K562 (cell line): ENCODE data around the gene ERBB4. TPM values are rescaled to one million over a fixed set of nuclear protein-coding genes. Genes with fewer than 3 reads are reported as not detected.

Experiments
- ATAC-seq: fragments of 200-7000 bp; cut with Tn5 transposase; 3 replicates; pipeline ENCODE4 v1.9.1; 2020; ENCODE audit warnings: moderate library complexity
- BruUV-seq: library from RNA; stranded (reverse); fragments of 400-500 nt; replicated peaks from 2 replicates; lab custom pipeline; 2021; lab: Mats Ljungman, UMichigan
- CTCF ChIA-PET: fragments of 300-600 bp; formaldehyde crosslinking; extraction: SDS; loops from one replicate; lab custom pipeline; 2021; ENCODE audit warnings: low intra/inter-chr PET ratio; lab: Yijun Ruan, JAX
- POLR2A ChIA-PET: fragments of 300-600, 350-650 bp; sonication (Branson Sonifier 250); formaldehyde crosslinking; extraction: SDS; loops from one replicate; lab custom pipeline; 2021; ENCODE audit warnings: antibody characterized with exemption, inconsistent platforms; lab: Yijun Ruan, JAX
- DNase-seq, 4 experiments: peaks; one replicate each; pipeline versions ENCODE4 v3.0.0 to v3.0.0-alpha.2; 2011 to 2018; ENCODE audit warnings: low spot score in 3 of 4, mixed read lengths in 3 of 4; ENCODE audit errors: extremely low read depth in 1 of 4
- FAIRE-seq: peaks from 2 replicates; lab custom pipeline; 2011; peaks lifted over from hg19 to GRCh38; lab: Jason Lieb, UNC
- H2AFZ ChIP-seq: 2 replicates; pipeline ENCODE4 v1.6.0; 2011; ENCODE audit warnings: low read depth, low read length, control low read depth, inconsistent platforms
- H3K27ac ChIP-seq: fragments of 200-600 bp; 3 replicates; pipeline ENCODE4 v1.8.0; 2011; ENCODE audit warnings: low read depth, mild to moderate bottlenecking, control low read depth, inconsistent platforms, low read length, moderate library complexity, mixed read lengths; ENCODE audit errors: extremely low read depth
- H3K27me3 ChIP-seq, 2 experiments: fragments of 300-600 bp in 1 of 2; 2 replicates in 1 of 2; 3 replicates in 1 of 2; pipeline versions ENCODE4 v1.6.0 to v1.8.0; 2011; ENCODE audit warnings: inconsistent platforms in 2 of 2, low read length in 2 of 2, mild to moderate bottlenecking in 1 of 2, mixed read lengths in 1 of 2, moderate library complexity in 1 of 2; ENCODE audit not compliant: control insufficient read depth in 2 of 2, insufficient read depth in 2 of 2
- H3K36me3 ChIP-seq: fragments of 300-600 bp; 3 replicates; pipeline ENCODE4 v1.8.0; 2011; ENCODE audit warnings: mild to moderate bottlenecking, low read length, inconsistent platforms; ENCODE audit not compliant: control insufficient read depth, insufficient read depth
- H3K4me1 ChIP-seq, 2 experiments: fragments of 200-600 bp in 1 of 2; replicated peaks in 1 of 2; 2 replicates in 1 of 2; 3 replicates in 1 of 2; pipeline versions ENCODE4 v1.5.1 to v1.8.0; 2011; ENCODE audit warnings: inconsistent platforms in 2 of 2, low read length in 2 of 2, mild to moderate bottlenecking in 1 of 2, mixed read lengths in 1 of 2, moderate library complexity in 1 of 2; ENCODE audit not compliant: control insufficient read depth in 2 of 2, insufficient read depth in 2 of 2
- H3K4me2 ChIP-seq: 2 replicates; pipeline ENCODE4 v1.6.1; 2011; ENCODE audit warnings: low read length, control low read depth, inconsistent platforms, mixed read lengths; ENCODE audit not compliant: insufficient read depth
- H3K4me3 ChIP-seq: fragments of 200-600 bp; sonication (generic), shearing (Covaris generic); 2 replicates; pipeline ENCODE4 v1.5.1; 2016; ENCODE audit warnings: control low read depth, inconsistent platforms
- H3K79me2 ChIP-seq: fragments of 200-600 bp; 3 replicates; pipeline ENCODE4 v1.8.0; 2011; ENCODE audit warnings: low read length, inconsistent platforms; ENCODE audit not compliant: control insufficient read depth, insufficient read depth
- H3K9ac ChIP-seq, 2 experiments: 2 replicates each; pipeline versions ENCODE4 v1.6.0 to v1.6.1; 2011; ENCODE audit warnings: low read depth in 2 of 2, low read length in 2 of 2, control low read depth in 1 of 2, inconsistent platforms in 1 of 2, mild to moderate bottlenecking in 1 of 2, mixed read lengths in 1 of 2; ENCODE audit not compliant: insufficient read depth in 1 of 2
- H3K9me1 ChIP-seq: one replicate; pipeline ENCODE4 v1.6.0; 2011; ENCODE audit warnings: inconsistent platforms, mild to moderate bottlenecking, low read length, moderate library complexity; ENCODE audit not compliant: control insufficient read depth, insufficient read depth
- H3K9me3 ChIP-seq: replicated peaks from 2 replicates; pipeline ENCODE4 v1.5.1; 2011; ENCODE audit warnings: low read depth, low read length, inconsistent platforms; ENCODE audit not compliant: control insufficient read depth, insufficient read depth
- H4K20me1 ChIP-seq: replicated peaks from 2 replicates; pipeline ENCODE4 v1.6.1; 2011; ENCODE audit warnings: low read length, inconsistent platforms, mixed read lengths; ENCODE audit not compliant: control insufficient read depth, insufficient read depth
- GATA2 ChIP-seq: sonication (generic); formaldehyde crosslinking; IDR thresholded peaks from 2 replicates; pipeline ENCODE4 v1.4.0; 2020; ENCODE audit warnings: mild to moderate bottlenecking, missing genetic modification reagents
- HNRNPK ChIP-seq: fragments of 200-400 bp; formaldehyde crosslinking; IDR thresholded peaks from one replicate; pipeline ENCODE4 v1.6.1; 2018; ENCODE audit warnings: mild to moderate bottlenecking, low read depth, low read length; ENCODE audit not compliant: poor library complexity, severe bottlenecking
- KAT2B ChIP-seq: IDR thresholded peaks from one replicate; pipeline ENCODE4 v1.6.1; 2012; ENCODE audit warnings: low read depth, mild to moderate bottlenecking, control low read depth, inconsistent platforms, low read length, moderate library complexity
- NFRKB ChIP-seq: fragments of 450-650 bp; IDR thresholded peaks from 2 replicates; pipeline ENCODE4 v1.6.1; 2016; ENCODE audit warnings: low read depth
- SMARCE1 ChIP-seq: fragments of 450-650 bp; IDR thresholded peaks from 2 replicates; pipeline ENCODE4 v1.7.1; 2016; ENCODE audit warnings: mild to moderate bottlenecking
- ZNF143 ChIP-seq: sonication (generic); formaldehyde crosslinking; IDR thresholded peaks from 2 replicates; pipeline ENCODE4 v1.9.0; 2022; ENCODE audit warnings: mild to moderate bottlenecking, missing genetic modification reagents
- ZNF766 ChIP-seq: fragments of 200-800 bp; sonication (Bioruptor generic); conservative IDR thresholded peaks from 2 replicates; pipeline ENCODE4 v1.6.1; 2016; ENCODE audit warnings: missing genetic modification characterization, missing compliant biosample characterization
- WGBS: fragments of 100-300 bp; shearing (Covaris generic); methylation state at CpG from one replicate; pipeline ENCODE4 v1.1.6; 2016; ENCODE audit warnings: low coverage, mixed read lengths; ENCODE audit not compliant: insufficient coverage; ENCODE audit errors: missing lambda C conversion rate; 5-methylcytosine and 5-hydroxymethylcytosine counted together
- in situ Hi-C: fragments of 300-500 bp; cut with MboI; formaldehyde crosslinking; loops from 4 replicates; pipeline ENCODE4 v1.15.0; 2018; ENCODE audit warnings: inconsistent platforms, mixed read lengths
- intact Hi-C: fragments of 100-400 bp; cut with micrococcal nuclease; formaldehyde crosslinking; loops from 2 replicates; pipeline ENCODE4 v1.14.2; 2022
- polyA plus RNA-seq, 8 experiments: library from polyadenylated mRNA; depleted of rRNA in 4 of 8; stranded (reverse) in 5 of 8; unstranded in 3 of 8; fragments of >200 nt; fragmentation: Nextera tagmentation in 2 of 8; fragmentation: Illumina TruSeq in 1 of 8; extraction: Ambion mirVana in 2 of 8; extraction: Trizol in 1 of 8; gene quantifications; 2 replicates each; pipeline versions ENCODE4 v1.2.1 to v1.2.3, GENCODE V29; 2011 to 2014; ENCODE audit warnings: inconsistent platforms in 1 of 8, missing spikeins in 1 of 8
- total RNA-seq, 7 experiments: library from RNA; depleted of rRNA in 6 of 7; stranded (reverse); fragments of >200 nt in 6 of 7; fragmentation: Illumina TruSeq in 2 of 7; extraction: Trizol in 2 of 7; gene quantifications; 2 replicates each; pipeline versions ENCODE4 v1.2.1 to v1.2.3, GENCODE V29; 2011 to 2021; ENCODE audit warnings: low replicate concordance in 1 of 7
- TF ChIP-seq, protein P1 (sequence below): fragments of 200-800 bp; sonication (Bioruptor generic); IDR thresholded peaks from 2 replicates; pipeline ENCODE4 v1.6.1; 2016; ENCODE audit warnings: missing genetic modification characterization, missing compliant biosample characterization
- TF ChIP-seq, protein P2 (sequence below): IDR thresholded peaks from 3 replicates; pipeline ENCODE4 v1.6.1; 2011; ENCODE audit warnings: borderline replicate concordance, mild to moderate bottlenecking; ENCODE audit not compliant: insufficient read length, insufficient read depth

The ERBB4 gene
- total and polyA plus RNA-seq, 9 of the 15 experiments (the other 6 are each of a cell fraction or from before 2014, with no cell fraction given), result not detected

DNA sequence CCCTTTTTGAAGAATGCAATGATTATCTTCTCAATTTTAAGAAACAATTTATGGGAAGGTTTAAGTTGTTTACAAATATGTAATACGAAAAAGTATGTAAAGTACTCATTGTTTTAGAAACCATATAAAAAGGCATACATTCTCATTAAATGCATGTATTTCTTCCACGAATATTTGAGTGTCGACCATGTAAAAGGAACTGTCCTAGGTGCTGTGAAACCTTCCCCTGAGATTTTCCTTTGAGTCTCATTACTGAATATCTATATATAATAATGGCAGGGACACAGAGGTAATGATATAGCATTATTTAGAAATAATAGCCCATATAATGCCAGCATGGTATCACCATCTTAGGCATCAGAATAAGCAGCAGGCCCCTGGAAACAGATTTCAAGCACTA, 239.3 kb downstream of the ERBB4 start:
- no peaks in the 10 kb centered on the region for H3K79me2 ChIP-seq
- no TSS peak for BruUV-seq
- CTCF ChIA-PET, result no interaction called here
- H3K4me1 ChIP-seq, result no peaks in the 10 kb centered on the region
- no peak overlapping the region for H2AFZ ChIP-seq
- no peak for FAIRE-seq
- intact Hi-C loops, result no loop called here
- ATAC-seq, result no peak
- H3K9me1 ChIP-seq, result no peaks in the 10 kb centered on the region
- no peak overlapping the region for H3K9ac ChIP-seq
- WGBS, result 0% methylated on average over 3 of the region's 3 CpGs
- no peaks in the 10 kb centered on the region for H3K36me3 ChIP-seq
- POLR2A ChIA-PET, result no interaction called here
- no peak for TF ChIP-seq HNRNPK
- TF ChIP-seq NFRKB, result no peak
- TF ChIP-seq GATA2 (CRISPR knock-in tag), result no peak
- TF ChIP-seq, protein P1, sequence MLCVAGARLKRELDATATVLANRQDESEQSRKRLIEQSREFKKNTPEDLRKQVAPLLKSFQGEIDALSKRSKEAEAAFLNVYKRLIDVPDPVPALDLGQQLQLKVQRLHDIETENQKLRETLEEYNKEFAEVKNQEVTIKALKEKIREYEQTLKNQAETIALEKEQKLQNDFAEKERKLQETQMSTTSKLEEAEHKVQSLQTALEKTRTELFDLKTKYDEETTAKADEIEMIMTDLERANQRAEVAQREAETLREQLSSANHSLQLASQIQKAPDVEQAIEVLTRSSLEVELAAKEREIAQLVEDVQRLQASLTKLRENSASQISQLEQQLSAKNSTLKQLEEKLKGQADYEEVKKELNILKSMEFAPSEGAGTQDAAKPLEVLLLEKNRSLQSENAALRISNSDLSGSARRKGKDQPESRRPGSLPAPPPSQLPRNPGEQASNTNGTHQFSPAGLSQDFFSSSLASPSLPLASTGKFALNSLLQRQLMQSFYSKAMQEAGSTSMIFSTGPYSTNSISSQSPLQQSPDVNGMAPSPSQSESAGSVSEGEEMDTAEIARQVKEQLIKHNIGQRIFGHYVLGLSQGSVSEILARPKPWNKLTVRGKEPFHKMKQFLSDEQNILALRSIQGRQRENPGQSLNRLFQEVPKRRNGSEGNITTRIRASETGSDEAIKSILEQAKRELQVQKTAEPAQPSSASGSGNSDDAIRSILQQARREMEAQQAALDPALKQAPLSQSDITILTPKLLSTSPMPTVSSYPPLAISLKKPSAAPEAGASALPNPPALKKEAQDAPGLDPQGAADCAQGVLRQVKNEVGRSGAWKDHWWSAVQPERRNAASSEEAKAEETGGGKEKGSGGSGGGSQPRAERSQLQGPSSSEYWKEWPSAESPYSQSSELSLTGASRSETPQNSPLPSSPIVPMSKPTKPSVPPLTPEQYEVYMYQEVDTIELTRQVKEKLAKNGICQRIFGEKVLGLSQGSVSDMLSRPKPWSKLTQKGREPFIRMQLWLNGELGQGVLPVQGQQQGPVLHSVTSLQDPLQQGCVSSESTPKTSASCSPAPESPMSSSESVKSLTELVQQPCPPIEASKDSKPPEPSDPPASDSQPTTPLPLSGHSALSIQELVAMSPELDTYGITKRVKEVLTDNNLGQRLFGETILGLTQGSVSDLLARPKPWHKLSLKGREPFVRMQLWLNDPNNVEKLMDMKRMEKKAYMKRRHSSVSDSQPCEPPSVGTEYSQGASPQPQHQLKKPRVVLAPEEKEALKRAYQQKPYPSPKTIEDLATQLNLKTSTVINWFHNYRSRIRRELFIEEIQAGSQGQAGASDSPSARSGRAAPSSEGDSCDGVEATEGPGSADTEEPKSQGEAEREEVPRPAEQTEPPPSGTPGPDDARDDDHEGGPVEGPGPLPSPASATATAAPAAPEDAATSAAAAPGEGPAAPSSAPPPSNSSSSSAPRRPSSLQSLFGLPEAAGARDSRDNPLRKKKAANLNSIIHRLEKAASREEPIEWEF (CRISPR knock-in tag), result no peak
- no peak for TF ChIP-seq KAT2B
- TF ChIP-seq ZNF766, result no peak
- TF ChIP-seq ZNF143 (CRISPR knock-in tag), result no peak
- TF ChIP-seq, protein P2, sequence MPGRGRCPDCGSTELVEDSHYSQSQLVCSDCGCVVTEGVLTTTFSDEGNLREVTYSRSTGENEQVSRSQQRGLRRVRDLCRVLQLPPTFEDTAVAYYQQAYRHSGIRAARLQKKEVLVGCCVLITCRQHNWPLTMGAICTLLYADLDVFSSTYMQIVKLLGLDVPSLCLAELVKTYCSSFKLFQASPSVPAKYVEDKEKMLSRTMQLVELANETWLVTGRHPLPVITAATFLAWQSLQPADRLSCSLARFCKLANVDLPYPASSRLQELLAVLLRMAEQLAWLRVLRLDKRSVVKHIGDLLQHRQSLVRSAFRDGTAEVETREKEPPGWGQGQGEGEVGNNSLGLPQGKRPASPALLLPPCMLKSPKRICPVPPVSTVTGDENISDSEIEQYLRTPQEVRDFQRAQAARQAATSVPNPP, result no peak
- no peak for TF ChIP-seq SMARCE1
- no peak for DNase-seq
- H4K20me1 ChIP-seq, result no peaks in the 10 kb centered on the region
- no peak overlapping the region for H3K4me3 ChIP-seq
- H3K9me3 ChIP-seq, result no peaks in the 10 kb centered on the region
- no peak overlapping the region for H3K4me2 ChIP-seq
- in situ Hi-C loops, result no loop called here
- no peak overlapping the region for H3K27ac ChIP-seq
- H3K27me3 ChIP-seq, result no peaks in the 10 kb centered on the region
